SK-N-SH (cell line): Measurements from ENCODE around the gene FOCAD. TPM values are rescaled to one million over a fixed set of nuclear protein-coding genes. Genes with fewer than 3 reads are reported as not detected.

ENCODE experiments used
- CTCF ChIA-PET: fragments of 300-600, 350-600 bp; formaldehyde crosslinking; extraction: SDS; loops from one replicate; lab custom pipeline; 2021; lab: Yijun Ruan, JAX
- POLR2A ChIA-PET: fragments of 350-600 bp; sonication (Branson Sonifier 250); formaldehyde crosslinking; extraction: SDS; loops from one replicate; lab custom pipeline; 2020; ENCODE audit warnings: antibody characterized with exemption, inconsistent platforms; lab: Yijun Ruan, JAX
- DNase-seq: peaks from one replicate; pipeline ENCODE4 v3.0.0; 2012
- H2AFZ ChIP-seq: fragments of 200-600 bp; sonication (generic); 2 replicates; pipeline ENCODE4 v1.8.1; 2016; ENCODE audit warnings: antibody characterized with exemption, mild to moderate bottlenecking, low read depth
- H3F3A ChIP-seq: fragments of 200-600 bp; sonication (generic); replicated peaks from 2 replicates; pipeline ENCODE3; 2016; ENCODE audit warnings: antibody characterized with exemption, mild to moderate bottlenecking; ENCODE audit not compliant: insufficient read depth
- H3K27ac ChIP-seq, 2 experiments: fragments of 200-500 bp in 1 of 2; fragments of 200-600 bp in 1 of 2; sonication (Bioruptor generic) in 1 of 2; sonication (generic), shearing (Covaris generic) in 1 of 2; 2 replicates each; pipeline versions ENCODE4 v1.5.1 to v1.6.1; 2014 to 2016; ENCODE audit warnings: low read depth in 2 of 2, inconsistent platforms in 1 of 2, low read length in 1 of 2, mild to moderate bottlenecking in 1 of 2, mixed read lengths in 1 of 2
- H3K27me3 ChIP-seq: fragments of 200-600 bp; sonication (generic), shearing (Covaris generic); 2 replicates; pipeline ENCODE4 v1.6.1; 2016; ENCODE audit warnings: mixed run types; ENCODE audit not compliant: insufficient read depth
- H3K36me3 ChIP-seq, 2 experiments: fragments of 200-500 bp in 1 of 2; fragments of 200-600 bp in 1 of 2; sonication (Bioruptor generic) in 1 of 2; sonication (generic) in 1 of 2; replicated peaks in 1 of 2; 2 replicates each; pipeline versions ENCODE3 to v1.5.1; 2014 to 2016; ENCODE audit warnings: low read length in 1 of 2, mild to moderate bottlenecking in 1 of 2; ENCODE audit not compliant: insufficient read depth in 2 of 2, control insufficient read depth in 1 of 2
- H3K4me1 ChIP-seq, 2 experiments: fragments of 200-500 bp in 1 of 2; fragments of 200-600 bp in 1 of 2; sonication (Bioruptor generic) in 1 of 2; sonication (generic), shearing (Covaris generic) in 1 of 2; 2 replicates each; pipeline versions ENCODE4 v1.5.1 to v1.6.1; 2014 to 2016; ENCODE audit warnings: low read depth in 1 of 2, low read length in 1 of 2, mixed run types in 1 of 2; ENCODE audit not compliant: insufficient read depth in 2 of 2, control insufficient read depth in 1 of 2
- H3K4me2 ChIP-seq: fragments of 200-600 bp; sonication (generic), shearing (Covaris generic); 2 replicates; pipeline ENCODE4 v1.6.1; 2017; ENCODE audit warnings: mixed run types
- H3K4me3 ChIP-seq, 2 experiments: fragments of 200-500 bp in 1 of 2; fragments of 200-600 bp in 1 of 2; sonication (Bioruptor generic) in 1 of 2; sonication (generic), shearing (Covaris generic) in 1 of 2; 2 replicates each; pipeline versions ENCODE4 v1.5.1 to v1.8.1; 2014 to 2016; ENCODE audit warnings: low read depth in 2 of 2, inconsistent platforms in 1 of 2, low read length in 1 of 2, mild to moderate bottlenecking in 1 of 2, mixed read lengths in 1 of 2, moderate library complexity in 1 of 2
- H3K79me2 ChIP-seq: fragments of 200-600 bp; sonication (generic); 2 replicates; pipeline ENCODE4 v1.8.1; 2017; ENCODE audit warnings: mild to moderate bottlenecking; ENCODE audit not compliant: insufficient read depth
- H3K9ac ChIP-seq: fragments of 200-600 bp; sonication (generic); 2 replicates; pipeline ENCODE4 v1.6.1; 2017; ENCODE audit warnings: mixed run types
- H3K9me2 ChIP-seq: fragments of 200-600 bp; sonication (generic); 2 replicates; pipeline ENCODE4 v1.6.1; 2017; ENCODE audit warnings: mixed run types
- H3K9me3 ChIP-seq: fragments of 200-600 bp; sonication (generic); 2 replicates; pipeline ENCODE4 v1.6.1; 2017; ENCODE audit warnings: mixed run types, mild to moderate bottlenecking, moderate library complexity
- H4K20me1 ChIP-seq: fragments of 200-600 bp; sonication (generic); 2 replicates; pipeline ENCODE4 v1.6.1; 2017; ENCODE audit warnings: mild to moderate bottlenecking, mixed run types; ENCODE audit not compliant: insufficient read depth
- CHD2 ChIP-seq: fragments of 150-350 bp; IDR thresholded peaks from 2 replicates; pipeline ENCODE4 v1.6.1; 2018; ENCODE audit warnings: low read length; ENCODE audit not compliant: partially characterized antibody
- CTCF ChIP-seq: fragments of 200-600 bp; sonication (generic); IDR thresholded peaks from 2 replicates; pipeline ENCODE4 v1.6.1; 2017; ENCODE audit warnings: antibody characterized with exemption, mild to moderate bottlenecking, moderate library complexity
- EP300 ChIP-seq, 2 experiments: IDR thresholded peaks; 2 replicates each; pipeline versions ENCODE4 v1.4.0 to v1.6.1; 2012; ENCODE audit warnings: borderline replicate concordance in 1 of 2, low read depth in 1 of 2, low read length in 1 of 2
- FOXJ3 ChIP-seq: sonication (generic); formaldehyde crosslinking; IDR thresholded peaks from 2 replicates; pipeline ENCODE4 v1.5.1; 2020; ENCODE audit warnings: mild to moderate bottlenecking, missing genetic modification reagents
- IRF3 ChIP-seq: fragments of 150-350 bp; IDR thresholded peaks from 2 replicates; pipeline ENCODE4 v1.6.1; 2016; ENCODE audit warnings: mild to moderate bottlenecking, low read depth, low read length
- JUND ChIP-seq: IDR thresholded peaks from 2 replicates; pipeline ENCODE4 v1.4.0; 2012
- MEF2A ChIP-seq: IDR thresholded peaks from 2 replicates; pipeline ENCODE4 v1.4.0; 2012; ENCODE audit warnings: low read depth, borderline replicate concordance
- NFIC ChIP-seq: IDR thresholded peaks from 2 replicates; pipeline ENCODE4 v1.4.0; 2012; ENCODE audit warnings: borderline replicate concordance
- NRF1 ChIP-seq: IDR thresholded peaks from 2 replicates; pipeline ENCODE4 v1.6.1; 2012; ENCODE audit warnings: low read depth, mild to moderate bottlenecking, low read length
- RAD21 ChIP-seq: IDR thresholded peaks from 2 replicates; pipeline ENCODE4 v1.6.1; 2012; ENCODE audit warnings: mild to moderate bottlenecking, low read length
- RCOR1 ChIP-seq: fragments of 150-350 bp; IDR thresholded peaks from 2 replicates; pipeline ENCODE4 v1.6.1; 2017; ENCODE audit warnings: antibody characterized with exemption, low read length
- SMC3 ChIP-seq: IDR thresholded peaks from 2 replicates; pipeline ENCODE4 v1.6.1; 2012; ENCODE audit warnings: low read depth, low read length, improper control_type of control experiment
- TAF1 ChIP-seq: IDR thresholded peaks from 2 replicates; pipeline ENCODE4 v1.6.1; 2012; ENCODE audit warnings: low read depth, mild to moderate bottlenecking, low read length, moderate library complexity, borderline replicate concordance
- TEAD4 ChIP-seq: IDR thresholded peaks from 2 replicates; pipeline ENCODE4 v1.4.0; 2012; ENCODE audit warnings: mild to moderate bottlenecking, borderline replicate concordance; ENCODE audit not compliant: insufficient read depth
- USF2 ChIP-seq: fragments of 150-350 bp; IDR thresholded peaks from 2 replicates; pipeline ENCODE4 v1.6.1; 2017; ENCODE audit warnings: antibody characterized with exemption, low read length, low read depth, borderline replicate concordance
- YY1 ChIP-seq: IDR thresholded peaks from 2 replicates; pipeline ENCODE4 v1.4.0; 2012; ENCODE audit warnings: low read depth, mild to moderate bottlenecking
- ZBTB33 ChIP-seq: IDR thresholded peaks from 2 replicates; pipeline ENCODE4 v1.4.0; 2012; ENCODE audit warnings: low read depth, borderline replicate concordance
- WGBS: methylation state at CpG from one replicate; pipeline ENCODE4 v1.1.6; 2017; ENCODE audit warnings: low lambda C conversion rate; 5-methylcytosine and 5-hydroxymethylcytosine counted together
- polyA plus RNA-seq, 3 experiments: library from polyadenylated mRNA; depleted of rRNA; stranded (reverse); fragments of >200 nt; gene quantifications; 2 replicates each; pipeline ENCODE4 v1.2.3, GENCODE V29; 2012

The FOCAD gene
- polyA plus RNA-seq, 1 of the 3 experiments (the other 2 are of a cell fraction) = 15.8 TPM

- H3K4me1 ChIP-seq = peaks cover 0 to 8% of the 10 kb centered on the region in 2 experiments; a peak in 2 of 4 replicates
- 85% methylated on average over 3 of the region's 3 CpGs for WGBS
- no peaks in the 10 kb centered on the region for H3K36me3 ChIP-seq
Observed at GRCh38 chr9:20636888-20637440, 47.1 kb upstream of the FOCAD start.

GRCh38 chr9:20640331-20641187, 43.5 kb upstream of the FOCAD start:
- no peak overlapping the region for H3K4me2 ChIP-seq
- H4K20me1 ChIP-seq = no peaks in the 10 kb centered on the region
- 71% methylated on average over 7 of the region's 7 CpGs for WGBS
- H3F3A ChIP-seq = peaks cover 3% of the 10 kb centered on the region
- H3K9me2 ChIP-seq = no peaks in the 10 kb centered on the region
- H2AFZ ChIP-seq = 0 out of 2 replicates have a peak overlapping the region, but pooled peaks have one; percentile 47
- H3K4me1 ChIP-seq = peaks cover 0 to 8% of the 10 kb centered on the region in 2 experiments; a peak in 2 of 4 replicates
- H3K79me2 ChIP-seq = no peaks in the 10 kb centered on the region
- DNase-seq = peak; percentile 28
- ChIA-PET POLR2A (no interaction called here), CTCF (interaction anchor here (0.7 to 2.7 kb wide), 5 partner anchors 12 to 301 kb away, joined by 3 to 13 read pairs (median 5); partner anchors contain the start of gene MLLT3)
- no peak overlapping the region for H3K4me3 ChIP-seq
- no peaks in the 10 kb centered on the region for H3K36me3 ChIP-seq
- no peaks in the 10 kb centered on the region for H3K27me3 ChIP-seq
- H3K9me3 ChIP-seq = no peaks in the 10 kb centered on the region
- H3K27ac ChIP-seq = peak overlapping the region in 1 of 2 experiments; percentile 67; a peak in 2 of 4 replicates
- H3K9ac ChIP-seq = no peak overlapping the region
- TF ChIP-seq ZBTB33 (no peak), SMC3 (no peak), MEF2A (no peak), USF2 (no peak), TEAD4 (no peak), TAF1 (no peak), IRF3 (no peak), EP300 (IDR thresholded peaks at IDR 0.05; ENCODE audit: borderline replicate concordance in 1 of 2, low read depth in 1 of 2, low read length in 1 of 2) (no peak; a peak in 1 of 4 replicates), RCOR1 (peak; percentile 36; the same call in 1 of the 2 replicates), CHD2 (peak; percentile 39), NRF1 (no peak), YY1 (no peak), FOXJ3 (no peak)

More at GRCh38 chr9:20636888-20637440, 47.1 kb upstream of the FOCAD start:
- no peak overlapping the region for H3K9ac ChIP-seq
- no peak overlapping the region; the same call in 1 of the 2 replicates for H2AFZ ChIP-seq
- DNase-seq = no peak
- no peak overlapping the region for H3K27ac ChIP-seq
- H3K27me3 ChIP-seq = no peaks in the 10 kb centered on the region
- TF ChIP-seq CTCF (no peak), JUND (peak; percentile 25; the same call in 1 of the 2 replicates), NFIC (no peak), RAD21 (no peak)
- ChIA-PET POLR2A (no interaction called here), CTCF (interaction anchor here (0.7 to 3.2 kb wide), 3 partner anchors 12 to 367 kb away, joined by 3 to 13 read pairs (median 3); no protein-coding TSS in a partner anchor)
- no peaks in the 10 kb centered on the region for H4K20me1 ChIP-seq
- H3K4me3 ChIP-seq = no peak overlapping the region
- H3K9me3 ChIP-seq = no peaks in the 10 kb centered on the region
- no peaks in the 10 kb centered on the region for H3K9me2 ChIP-seq
- no peaks in the 10 kb centered on the region for H3K79me2 ChIP-seq
- H3F3A ChIP-seq = peaks cover 3% of the 10 kb centered on the region
- no peak overlapping the region for H3K4me2 ChIP-seq
